ENCODE results near the gene GNA14.
"Not testable (repeated sequence)": the region's sequence is repeated elsewhere in the genome, so short reads cannot be mapped to it uniquely, and the experiment has no call there.

GNA14 gene

GRCh38 chr9:77648234-77649108 lies at the start of gene GNA14:
Gene GNA14, minus strand, starts transcription at chr9:77648322. Its CDS starts 529 bp downstream, at chr9:77647793.
- no peak for DNase-seq

- DNase-seq = no peak
These were observed 49.3 kb upstream of the GNA14 start for GRCh38 chr9:77697238-77697984.

DNA sequence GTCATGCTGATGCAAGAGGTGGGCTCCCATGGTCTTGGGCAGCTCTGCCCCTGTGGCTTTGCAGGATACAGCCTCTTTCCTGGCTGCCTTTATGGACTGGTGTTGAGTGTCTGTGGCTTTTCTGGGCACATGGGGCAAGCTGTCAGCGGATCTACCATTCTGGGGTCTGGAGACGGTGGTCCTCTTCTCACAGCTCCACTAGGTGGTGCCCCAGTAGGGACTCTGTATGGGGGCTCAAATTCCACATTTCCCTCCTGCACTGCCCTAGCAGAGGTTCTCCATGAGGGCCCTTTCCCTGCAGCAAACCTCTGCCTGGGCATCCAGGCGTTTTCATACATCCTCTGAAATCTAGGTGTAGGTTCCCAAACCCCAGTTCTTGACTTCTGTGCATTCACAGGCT lies 42.6 kb upstream of the GNA14 start:
- DNase-seq = not testable (repeated sequence)

DNA sequence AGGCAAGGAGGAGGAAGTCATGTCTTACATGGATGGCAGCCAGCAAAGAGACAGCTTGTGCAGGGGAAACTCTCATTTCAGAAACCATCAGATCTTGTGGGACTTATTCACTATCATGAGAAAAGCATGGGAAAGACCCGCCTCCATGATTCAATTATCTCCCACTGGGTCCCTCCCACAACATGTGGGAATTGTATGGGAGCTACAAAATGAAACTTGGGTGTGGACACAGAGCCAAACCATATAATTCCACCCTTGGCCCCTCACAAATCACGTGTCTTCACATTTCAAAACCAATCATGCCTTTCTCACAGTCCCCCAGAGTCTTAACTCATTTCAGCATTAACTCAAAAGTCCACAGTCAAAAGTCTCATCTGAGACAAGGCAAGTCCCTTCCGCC lies 42.0 kb upstream of the GNA14 start:
- DNase-seq = not testable (repeated sequence)

DNA sequence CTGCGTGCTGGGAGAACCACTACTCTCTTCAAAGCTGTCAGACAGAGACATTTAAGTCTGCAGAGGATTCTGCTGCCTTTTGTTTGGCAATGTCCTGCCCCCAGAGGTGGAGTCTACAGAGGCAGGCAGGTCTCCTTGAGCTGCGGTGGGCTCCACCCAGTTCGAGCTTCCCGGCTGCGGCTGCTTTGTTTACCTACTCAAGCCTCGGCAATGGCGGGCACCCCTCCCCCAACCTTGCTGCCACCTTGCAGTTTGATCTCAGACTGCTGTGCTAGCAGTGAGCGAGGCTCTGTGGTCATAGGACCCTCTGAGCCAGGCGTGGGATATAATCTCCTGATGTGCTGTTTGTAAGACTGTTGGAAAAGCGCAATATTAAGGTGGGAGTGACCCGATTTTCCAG lies 39.6 kb upstream of the GNA14 start:
- DNase-seq = not testable (repeated sequence)

- no peak for DNase-seq
These were observed 32.5 kb upstream of the GNA14 start for GRCh38 chr9:77680581-77680980.

- no peak for DNase-seq
These were observed 31.7 kb upstream of the GNA14 start for GRCh38 chr9:77679661-77680368.

DNA sequence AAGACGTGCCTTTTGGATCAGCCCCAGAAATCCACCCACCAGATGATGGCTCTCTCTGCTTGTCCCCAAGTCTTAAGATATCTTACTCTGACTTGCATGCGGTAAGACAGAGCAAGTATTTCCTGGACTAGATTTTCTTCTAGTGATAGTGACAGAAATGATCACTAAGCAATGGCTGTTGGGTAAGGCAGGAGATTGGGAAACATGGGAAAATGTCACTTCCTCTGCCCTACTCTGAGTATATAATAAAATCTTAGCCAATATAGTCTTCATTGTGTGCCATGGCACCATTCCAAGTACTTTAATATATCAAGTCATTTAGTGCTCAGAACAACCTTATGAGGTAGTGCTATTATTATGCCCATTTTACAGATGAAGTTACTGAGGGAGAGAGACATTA lies 31.0 kb upstream of the GNA14 start:
- DNase-seq = no peak

DNA sequence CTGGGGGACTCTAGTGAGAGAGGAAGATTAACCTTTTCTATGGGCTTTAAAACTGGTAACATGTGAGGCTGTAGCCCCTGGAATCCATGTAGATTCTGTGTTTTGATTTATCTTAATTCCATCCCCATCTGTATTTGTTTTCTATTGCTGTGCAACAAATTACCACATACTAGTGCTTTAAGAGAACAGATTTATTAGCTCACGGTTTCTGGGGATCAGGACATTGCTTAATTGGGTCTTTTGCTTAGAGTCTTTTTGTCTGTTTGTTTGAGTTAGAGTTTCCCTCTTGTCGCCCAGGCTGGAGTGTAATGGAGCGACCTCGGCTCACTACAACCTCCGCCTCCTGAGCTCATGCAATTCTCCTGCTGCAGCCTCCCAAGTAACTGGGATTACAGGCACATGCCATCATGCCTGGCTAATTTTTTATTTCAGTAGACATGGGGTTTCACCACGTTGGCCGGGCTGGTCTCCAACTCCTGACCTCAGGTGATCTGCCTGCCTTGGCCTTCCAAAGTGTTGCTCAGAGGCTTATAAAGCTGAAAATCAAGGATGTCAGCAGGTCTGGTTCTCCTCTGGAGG lies 29.9 kb upstream of the GNA14 start:
- no peak for DNase-seq

GRCh38 chr9:77677397-77677796 lies 29.3 kb upstream of the GNA14 start:
- no peak for DNase-seq

GRCh38 chr9:77673941-77674791 lies 26.0 kb upstream of the GNA14 start:
- DNase-seq = no peak

GRCh38 chr9:77672183-77672582 lies 24.1 kb upstream of the GNA14 start:
- no peak for DNase-seq

DNA sequence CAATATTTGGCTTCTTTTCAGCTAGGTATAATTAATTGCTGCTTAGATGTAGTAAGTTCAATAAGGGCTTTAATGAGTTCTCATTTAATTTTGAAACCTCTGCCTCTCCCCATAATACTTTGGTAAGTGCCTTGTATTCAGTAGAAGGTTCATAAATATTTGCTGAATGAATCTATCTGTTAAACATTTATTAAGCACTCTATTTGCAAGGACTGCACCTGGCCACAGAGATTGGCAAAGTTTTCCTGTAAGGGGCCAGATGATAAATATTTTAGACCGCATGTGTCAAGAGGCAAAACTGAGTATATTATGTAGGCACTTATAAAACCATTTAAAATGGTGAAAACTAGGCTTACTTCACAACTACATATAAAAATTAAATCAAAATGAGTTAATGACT lies 19.0 kb upstream of the GNA14 start:
- DNase-seq = no peak

DNA sequence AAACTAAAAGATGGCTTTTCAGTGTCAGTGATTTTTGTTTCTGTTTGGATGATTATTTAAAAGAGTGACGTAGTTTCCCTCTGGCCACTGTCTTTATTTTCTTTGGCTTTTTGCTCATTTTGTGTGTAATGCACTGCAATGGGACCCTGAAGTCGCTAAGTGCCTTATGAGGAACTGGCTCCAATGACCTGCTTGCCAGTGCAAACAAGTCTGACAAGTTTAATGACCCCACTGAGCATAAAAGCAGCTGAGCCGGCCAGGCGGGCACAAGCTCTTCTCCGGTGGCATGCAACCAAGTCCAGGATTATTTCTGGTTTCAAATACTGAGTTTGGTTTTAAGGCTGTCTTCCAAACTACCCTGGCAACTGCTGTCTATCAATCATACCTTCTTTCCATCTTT lies 15.6 kb upstream of the GNA14 start:
- DNase-seq = no peak

DNA sequence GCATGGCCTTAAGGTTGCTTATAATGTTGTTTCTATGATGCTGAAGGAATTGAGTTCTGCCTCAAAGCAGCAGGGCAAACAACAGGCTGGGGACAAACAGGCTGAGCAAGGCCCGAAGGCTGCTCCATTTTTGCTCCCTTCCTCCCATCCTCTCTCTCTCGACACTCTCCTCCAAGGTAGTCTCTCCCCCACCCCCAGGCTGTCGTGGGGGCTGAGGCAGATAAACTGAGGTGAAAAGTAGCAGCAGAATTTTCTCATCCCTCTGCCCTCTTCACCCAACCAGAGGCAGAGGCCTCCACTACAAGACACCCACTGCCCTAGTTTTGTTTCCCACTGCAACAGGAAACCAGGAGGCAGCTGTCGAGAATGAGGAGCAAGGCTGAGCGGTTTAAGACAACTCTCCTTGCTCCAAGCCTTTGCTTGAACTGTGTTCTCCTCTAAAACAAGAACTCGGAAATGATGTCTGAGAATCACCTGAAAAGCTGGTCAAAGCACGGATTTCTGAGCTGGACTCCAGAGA lies 13.5 kb upstream of the GNA14 start:
- no peak for DNase-seq

DNA sequence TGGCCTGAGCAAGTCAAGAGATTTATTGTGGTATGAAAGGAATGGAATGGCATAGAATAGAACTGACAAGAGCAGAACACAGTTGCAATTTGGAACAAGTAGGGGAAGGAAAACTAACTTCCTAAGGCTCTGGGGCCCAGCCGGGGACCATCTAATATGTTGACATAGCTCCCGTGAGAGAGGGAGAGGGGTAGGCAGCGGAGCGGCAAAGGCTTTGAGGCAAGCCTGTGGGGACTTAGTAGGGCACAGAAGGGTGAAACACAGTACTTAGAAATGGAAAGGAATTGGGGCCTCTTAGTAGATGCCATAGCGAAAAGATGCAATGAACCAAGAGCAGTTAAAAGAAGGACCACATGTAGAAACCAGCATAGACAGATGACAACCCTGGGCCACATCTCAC lies 11.8 kb upstream of the GNA14 start:
- no peak for DNase-seq

- DNase-seq = no peak
These were observed 3.1 kb upstream of the GNA14 start for GRCh38 chr9:77651203-77651602.

DNA sequence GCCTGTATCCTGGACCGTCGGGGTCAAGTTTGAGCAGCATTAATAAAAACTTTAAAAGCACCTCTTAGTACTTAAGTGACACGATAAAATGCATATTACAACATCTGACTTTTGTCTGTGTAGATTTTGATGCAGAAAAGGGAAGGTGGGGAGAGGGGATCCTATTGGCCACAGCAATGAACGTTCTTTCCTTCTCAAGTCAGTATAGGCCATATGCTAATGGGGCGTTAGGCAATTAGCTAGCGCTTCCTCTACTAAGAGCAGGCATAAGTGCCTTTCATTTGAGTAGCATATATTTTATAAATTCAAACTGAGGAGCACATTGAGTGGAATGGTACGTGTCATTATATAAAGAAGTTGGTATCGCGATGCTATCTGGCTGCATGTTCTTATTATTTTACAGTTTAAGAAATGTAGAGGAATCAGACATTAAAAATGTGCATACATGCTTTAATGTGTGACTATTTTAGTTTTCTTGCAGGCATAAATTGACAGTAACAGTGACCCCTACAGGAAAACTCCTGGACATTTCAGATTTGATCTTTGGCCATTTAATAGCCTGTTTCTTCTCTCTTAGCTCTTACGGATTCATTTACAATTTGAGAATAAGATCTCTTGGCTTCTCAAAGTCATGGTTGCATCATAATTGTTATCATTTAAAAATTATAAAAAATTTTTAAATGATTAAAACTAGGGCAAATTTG lies 1.1 kb upstream of the GNA14 start:
- no peak for DNase-seq

- no peak for DNase-seq
These were observed 572 bp downstream of the GNA14 start for GRCh38 chr9:77647267-77648233.

- no peak for DNase-seq
These were observed 4.3 kb downstream of the GNA14 start for GRCh38 chr9:77643871-77644270.

Data from NCI-H1694 (cell line).